WTC11 (cell line): Measurements from ENCODE around the gene RPS24.

Experiments used
- ATF1 ChIP-seq: sonication (generic); formaldehyde crosslinking; IDR thresholded peaks from 2 replicates; pipeline ENCODE4 v1.8.1; 2023; ENCODE audit warnings: mild to moderate bottlenecking, moderate library complexity, missing genetic modification reagents
- CREM ChIP-seq: sonication (generic); formaldehyde crosslinking; IDR thresholded peaks from 2 replicates; pipeline ENCODE4 v1.8.1; 2022; ENCODE audit warnings: mild to moderate bottlenecking, missing genetic modification reagents, moderate library complexity
- CTCF ChIP-seq: fragments of 200-600 bp; IDR thresholded peaks from 2 replicates; pipeline ENCODE4 v1.8.0; 2022; ENCODE audit warnings: antibody characterized with exemption
- ELF4 ChIP-seq: sonication (generic); formaldehyde crosslinking; IDR thresholded peaks from 2 replicates; pipeline ENCODE4 v1.8.1; 2022; ENCODE audit warnings: low read depth, mild to moderate bottlenecking, moderate library complexity, missing genetic modification reagents
- EMX1 ChIP-seq: fragments of 250-450 bp; sonication (Bioruptor Pico); IDR thresholded peaks from 2 replicates; pipeline ENCODE4 v1.8.0; 2021; ENCODE audit warnings: mild to moderate bottlenecking
- GRHL2 ChIP-seq: fragments of 250-450 bp; sonication (Bioruptor Pico); IDR thresholded peaks from 2 replicates; pipeline ENCODE4 v1.8.0; 2022; ENCODE audit warnings: mild to moderate bottlenecking, moderate library complexity; ENCODE audit not compliant: insufficient replicate concordance, severe bottlenecking
- JUN ChIP-seq: sonication (generic); formaldehyde crosslinking; IDR thresholded peaks from 2 replicates; pipeline ENCODE4 v1.8.0; 2023; ENCODE audit warnings: mild to moderate bottlenecking, missing genetic modification reagents
- PRDM15 ChIP-seq: sonication (generic); formaldehyde crosslinking; IDR thresholded peaks from 2 replicates; pipeline ENCODE4 v1.8.0; 2022; ENCODE audit warnings: missing genetic modification reagents
- TCF7 ChIP-seq: sonication (generic); formaldehyde crosslinking; IDR thresholded peaks from 2 replicates; pipeline ENCODE4 v1.8.0; 2022; ENCODE audit warnings: mild to moderate bottlenecking, low read depth, missing genetic modification reagents, moderate library complexity
- ZNF121 ChIP-seq: sonication (generic); formaldehyde crosslinking; IDR thresholded peaks from 2 replicates; pipeline ENCODE4 v1.8.0; 2023; ENCODE audit warnings: missing genetic modification reagents
- TF ChIP-seq, protein P1 (sequence below): sonication (generic); formaldehyde crosslinking; IDR thresholded peaks from 2 replicates; pipeline ENCODE4 v1.8.1; 2023; ENCODE audit warnings: mild to moderate bottlenecking, missing genetic modification reagents
- TF ChIP-seq, protein P2 (sequence below): sonication (generic); formaldehyde crosslinking; IDR thresholded peaks from 2 replicates; pipeline ENCODE4 v1.8.0; 2022; ENCODE audit warnings: mild to moderate bottlenecking, missing genetic modification reagents
- TF ChIP-seq, protein P3 (sequence below): sonication (generic); formaldehyde crosslinking; IDR thresholded peaks from 2 replicates; pipeline ENCODE4 v1.8.1; 2022; ENCODE audit warnings: mild to moderate bottlenecking, missing genetic modification reagents, moderate library complexity, borderline replicate concordance

DNA sequence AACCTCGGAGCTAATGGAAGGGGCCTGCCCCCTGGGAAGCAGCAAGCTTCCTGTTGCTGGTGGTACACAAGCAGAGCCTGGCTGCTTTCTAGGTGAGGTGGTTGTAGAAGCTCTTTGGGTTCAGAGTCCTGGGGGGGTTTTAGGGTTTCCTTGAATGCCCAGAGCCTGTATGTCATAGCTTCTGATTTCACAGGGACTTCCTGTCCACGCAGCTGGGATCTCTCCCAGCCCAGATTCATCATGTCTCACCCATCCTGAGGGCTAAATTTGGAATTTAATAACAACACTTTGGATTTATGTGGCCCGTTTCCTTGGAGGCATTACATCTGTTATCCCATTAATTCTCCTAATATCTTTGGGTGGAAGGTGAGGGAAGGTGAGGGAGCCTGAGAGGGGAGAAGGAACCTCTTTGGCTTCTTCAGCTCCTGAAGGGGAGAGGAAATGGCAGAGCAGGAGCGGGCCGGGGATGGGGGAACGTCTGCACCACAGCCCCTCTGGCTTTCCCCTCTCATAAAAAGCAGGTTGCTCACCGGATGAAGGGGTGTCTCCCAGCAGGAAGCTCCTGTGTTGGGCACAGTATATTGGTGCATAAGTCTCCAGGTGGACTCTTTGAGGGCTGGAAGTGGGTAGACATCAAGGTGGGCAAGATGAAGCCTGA is 19.7 kb downstream of the RPS24 start:
- no peak for TF ChIP-seq CREM (CRISPR knock-in tag)
- no peak for TF ChIP-seq JUN
- TF ChIP-seq PRDM15 (CRISPR knock-in tag) = no peak
- TF ChIP-seq ZNF121 (CRISPR knock-in tag) = no peak
- no peak for TF ChIP-seq ELF4 (CRISPR knock-in tag)
- no peak for TF ChIP-seq CTCF
- TF ChIP-seq TCF7 (CRISPR knock-in tag) = no peak
- TF ChIP-seq, protein P1, sequence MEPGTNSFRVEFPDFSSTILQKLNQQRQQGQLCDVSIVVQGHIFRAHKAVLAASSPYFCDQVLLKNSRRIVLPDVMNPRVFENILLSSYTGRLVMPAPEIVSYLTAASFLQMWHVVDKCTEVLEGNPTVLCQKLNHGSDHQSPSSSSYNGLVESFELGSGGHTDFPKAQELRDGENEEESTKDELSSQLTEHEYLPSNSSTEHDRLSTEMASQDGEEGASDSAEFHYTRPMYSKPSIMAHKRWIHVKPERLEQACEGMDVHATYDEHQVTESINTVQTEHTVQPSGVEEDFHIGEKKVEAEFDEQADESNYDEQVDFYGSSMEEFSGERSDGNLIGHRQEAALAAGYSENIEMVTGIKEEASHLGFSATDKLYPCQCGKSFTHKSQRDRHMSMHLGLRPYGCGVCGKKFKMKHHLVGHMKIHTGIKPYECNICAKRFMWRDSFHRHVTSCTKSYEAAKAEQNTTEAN (CRISPR knock-in tag) = no peak
- TF ChIP-seq, protein P2, sequence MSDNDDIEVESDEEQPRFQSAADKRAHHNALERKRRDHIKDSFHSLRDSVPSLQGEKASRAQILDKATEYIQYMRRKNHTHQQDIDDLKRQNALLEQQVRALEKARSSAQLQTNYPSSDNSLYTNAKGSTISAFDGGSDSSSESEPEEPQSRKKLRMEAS = no peak
- TF ChIP-seq GRHL2 = no peak
- TF ChIP-seq EMX1 = no peak
- TF ChIP-seq ATF1 = no peak
- TF ChIP-seq, protein P3, sequence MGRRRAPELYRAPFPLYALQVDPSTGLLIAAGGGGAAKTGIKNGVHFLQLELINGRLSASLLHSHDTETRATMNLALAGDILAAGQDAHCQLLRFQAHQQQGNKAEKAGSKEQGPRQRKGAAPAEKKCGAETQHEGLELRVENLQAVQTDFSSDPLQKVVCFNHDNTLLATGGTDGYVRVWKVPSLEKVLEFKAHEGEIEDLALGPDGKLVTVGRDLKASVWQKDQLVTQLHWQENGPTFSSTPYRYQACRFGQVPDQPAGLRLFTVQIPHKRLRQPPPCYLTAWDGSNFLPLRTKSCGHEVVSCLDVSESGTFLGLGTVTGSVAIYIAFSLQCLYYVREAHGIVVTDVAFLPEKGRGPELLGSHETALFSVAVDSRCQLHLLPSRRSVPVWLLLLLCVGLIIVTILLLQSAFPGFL = no peak
